Measurements from ENCODE around the gene AGXT2. TPM values are rescaled to one million over a fixed set of nuclear protein-coding genes. Genes with fewer than 3 reads are reported as not detected.

The AGXT2 gene
- total and polyA plus RNA-seq, 9 of the 15 experiments (the other 6 are each of a cell fraction or from before 2014, with no cell fraction given) = not detected

GRCh38 chr5:35091704-35092103 lies 44.0 kb upstream of the AGXT2 start:
- Histone ChIP-seq H3K79me2 (ENCODE audit: control insufficient read depth, insufficient read depth, low read length) (no peaks in the 10 kb centered on the region), H3K9me1 (ENCODE audit: control insufficient read depth, insufficient read depth, low read length) (no peaks in the 10 kb centered on the region), H2AFZ (ENCODE audit: low read depth, low read length) (no peak overlapping the region), H3K27ac (ENCODE audit: extremely low read depth, low read depth, low read length) (no peak overlapping the region), H3K9ac (ENCODE audit: insufficient read depth in 1 of 2, low read depth in 2 of 2, low read length in 2 of 2) (no peak overlapping the region), H3K4me3 (no peak overlapping the region), H3K4me1 (replicated peaks in 1 of 2; ENCODE audit: control insufficient read depth in 2 of 2, insufficient read depth in 2 of 2, low read length in 2 of 2) (no peaks in the 10 kb centered on the region), H3K9me3 (replicated peaks; ENCODE audit: control insufficient read depth, insufficient read depth, low read depth, low read length) (no peaks in the 10 kb centered on the region), H3K27me3 (ENCODE audit: control insufficient read depth in 2 of 2, insufficient read depth in 2 of 2, low read length in 2 of 2) (no peaks in the 10 kb centered on the region), H3K36me3 (ENCODE audit: control insufficient read depth, insufficient read depth, low read length) (no peaks in the 10 kb centered on the region), H4K20me1 (replicated peaks; ENCODE audit: control insufficient read depth, insufficient read depth, low read length) (no peaks in the 10 kb centered on the region), H3K4me2 (ENCODE audit: insufficient read depth, low read length) (no peak overlapping the region)
- no peak for ATAC-seq
- DNase-seq (ENCODE audit: extremely low read depth in 1 of 4, low spot score in 3 of 4) = no peak
- in situ Hi-C loops (cut with MboI) (loop anchor here (5.0 kb wide), 1 partner anchor 831 kb away; no protein-coding TSS in a partner anchor), intact Hi-C loops (cut with micrococcal nuclease) (no loop called here)
- ChIA-PET POLR2A (no interaction called here), CTCF (ENCODE audit: low intra/inter-chr PET ratio) (no interaction called here)
- no TSS peak for BruUV-seq (replicated peaks)
- WGBS (ENCODE audit: insufficient coverage, low coverage, missing lambda C conversion rate) = 0% methylated on average over 5 of the region's 5 CpGs
- no peak for FAIRE-seq
- TF ChIP-seq ZNF407 (IDR thresholded peaks at IDR 0.05; ENCODE audit: low read depth) (no peak), HINFP (tag; conservative IDR thresholded peaks at IDR 0.05; ENCODE audit: low read depth) (no peak), ZNF561 (CRISPR knock-in tag; conservative IDR thresholded peaks at IDR 0.05) (no peak), HIVEP1 (CRISPR knock-in tag; IDR thresholded peaks at IDR 0.05) (no peak), RUNX1 (IDR thresholded peaks at IDR 0.05; ENCODE audit: low read depth) (no peak), L3MBTL2 (IDR thresholded peaks at IDR 0.05) (no peak), ARID3A (IDR thresholded peaks at IDR 0.05; ENCODE audit: borderline replicate concordance, low read depth, low read length) (no peak)

Data from K562 (cell line).